B cell (primary cell): Measurements from ENCODE around the gene KRT6C. TPM values are rescaled to one million over a fixed set of nuclear protein-coding genes. Genes with fewer than 3 reads are reported as not detected.

Experiments used
- ATAC-seq: fragments of 200-7000 bp; cut with Tn5 transposase; one replicate; pipeline ENCODE4 v1.10.0; 2021; ENCODE audit warnings: low read depth, mild to moderate bottlenecking, moderate number of reproducible peaks, moderate library complexity
- CTCF ChIA-PET: fragments of 350-600 bp; sonication (Branson Sonifier 250); formaldehyde crosslinking; loops from one replicate; lab custom pipeline; 2021; ENCODE audit warnings: antibody characterized with exemption, inconsistent platforms; lab: Charles Lee
- POLR2A ChIA-PET: fragments of 350-600 bp; sonication (Branson Sonifier 250); formaldehyde crosslinking; loops from one replicate; lab custom pipeline; 2021; ENCODE audit warnings: antibody characterized with exemption; lab: Charles Lee
- DNase-seq: peaks from one replicate; pipeline ENCODE4 v3.0.0; 2013
- H2AFZ ChIP-seq: 2 replicates; pipeline ENCODE4 v1.6.1; 2012; ENCODE audit warnings: mild to moderate bottlenecking, low read depth, low read length; ENCODE audit not compliant: insufficient read depth, poor library complexity, severe bottlenecking
- H3K27ac ChIP-seq, 2 donors: 1 replicate in 1 of 2; 2 replicates in 1 of 2; pipeline ENCODE4 v1.5.1; 2012 to 2013; ENCODE audit warnings: low read length in 2 of 2, mild to moderate bottlenecking in 2 of 2, moderate library complexity in 1 of 2
- H3K27me3 ChIP-seq, 4 experiments: fragments of 200-600 bp in 1 of 4; sonication (generic) in 1 of 4; replicated peaks in 1 of 4; 1 replicate in 2 of 4; 2 replicates in 2 of 4; pipeline versions ENCODE4 v1.6.1 to v1.7.0; 2013 to 2016; ENCODE audit warnings: low read length in 3 of 4, mild to moderate bottlenecking in 2 of 4, mixed read lengths in 1 of 4, moderate library complexity in 1 of 4; ENCODE audit not compliant: insufficient read depth in 4 of 4, control insufficient read depth in 3 of 4; ENCODE audit errors: control extremely low read depth in 1 of 4
- H3K36me3 ChIP-seq, 2 experiments: replicated peaks in 1 of 2; 1 replicate in 1 of 2; 2 replicates in 1 of 2; pipeline versions ENCODE4 v1.6.1 to v1.7.1; 2013; ENCODE audit warnings: low read length in 1 of 2; ENCODE audit not compliant: insufficient read depth in 2 of 2, control insufficient read depth in 1 of 2; ENCODE audit errors: control extremely low read depth in 1 of 2, extremely low read depth in 1 of 2
- H3K4me1 ChIP-seq, 2 donors: fragments of 200-600 bp in 1 of 2; sonication (generic) in 1 of 2; 1 replicate in 1 of 2; 2 replicates in 1 of 2; pipeline versions ENCODE4 v1.5.1 to v1.6.1; 2013 to 2017; ENCODE audit warnings: low read length in 2 of 2; ENCODE audit not compliant: control insufficient read depth in 2 of 2, insufficient read depth in 2 of 2
- H3K4me2 ChIP-seq: replicated peaks from 2 replicates; pipeline ENCODE3; 2012; ENCODE audit warnings: mild to moderate bottlenecking, low read depth, low read length; ENCODE audit not compliant: poor library complexity, severe bottlenecking
- H3K4me3 ChIP-seq, 5 experiments: fragments of 200-600 bp in 1 of 5; sonication (generic) in 1 of 5; 1 replicate in 3 of 5; 2 replicates in 2 of 5; pipeline versions ENCODE4 v1.5.1 to v1.7.0; 2011 to 2016; ENCODE audit warnings: low read length in 4 of 5, mild to moderate bottlenecking in 4 of 5, low read depth in 2 of 5, control low read depth in 1 of 5, moderate library complexity in 1 of 5; ENCODE audit not compliant: insufficient read depth in 1 of 5; ENCODE audit errors: control extremely low read depth in 1 of 5, extremely low read depth in 1 of 5
- H3K79me2 ChIP-seq: fragments of 200-600 bp; sonication (generic); one replicate; pipeline ENCODE4 v1.6.0; 2016; ENCODE audit warnings: low read length; ENCODE audit not compliant: control insufficient read depth, insufficient read depth
- H3K9ac ChIP-seq: fragments of 200-600 bp; sonication (generic); 2 replicates; pipeline ENCODE4 v1.6.1; 2017; ENCODE audit warnings: mild to moderate bottlenecking, low read length, moderate library complexity
- H3K9me3 ChIP-seq, 3 donors: one replicate each; pipeline versions ENCODE4 v1.6.1 to v1.7.1; 2013; ENCODE audit warnings: low read length in 2 of 3; ENCODE audit not compliant: control insufficient read depth in 2 of 3, insufficient read depth in 1 of 3; ENCODE audit errors: control extremely low read depth in 1 of 3
- H4K20me1 ChIP-seq: 2 replicates; pipeline ENCODE4 v1.6.0; 2012; ENCODE audit warnings: mild to moderate bottlenecking, low read length; ENCODE audit not compliant: insufficient read depth, control insufficient read depth, poor library complexity, severe bottlenecking
- H3K27ac Mint-ChIP-seq: one replicate; pipeline ENCODE4 v1.8.0; 2021; ENCODE audit warnings: mixed read lengths
- H3K27me3 Mint-ChIP-seq: one replicate; pipeline ENCODE4 v1.8.0; 2021; ENCODE audit warnings: mixed read lengths
- H3K4me1 Mint-ChIP-seq: one replicate; pipeline ENCODE4 v1.8.0; 2021; ENCODE audit warnings: mixed read lengths
- H3K4me3 Mint-ChIP-seq: one replicate; pipeline ENCODE4 v1.8.0; 2021; ENCODE audit warnings: mixed read lengths
- H3K9me3 Mint-ChIP-seq: one replicate; pipeline ENCODE4 v1.8.0; 2022; ENCODE audit warnings: mixed read lengths; ENCODE audit not compliant: insufficient read depth
- CTCF ChIP-seq: fragments of 200-600 bp; IDR thresholded peaks from one replicate; pipeline ENCODE4 v1.8.0; 2022; ENCODE audit warnings: antibody characterized with exemption, mild to moderate bottlenecking
- EZH2 ChIP-seq: IDR thresholded peaks from 2 replicates; pipeline ENCODE4 v1.6.1; 2012; ENCODE audit warnings: borderline replicate concordance, low read depth, mild to moderate bottlenecking, moderate library complexity, low read length; ENCODE audit not compliant: insufficient read depth, poor library complexity, severe bottlenecking
- WGBS: methylation state at CpG from one replicate; pipeline ENCODE4 v1.1.5; 2013; ENCODE audit warnings: missing lambda C conversion rate; ENCODE audit not compliant: insufficient coverage; 5-methylcytosine and 5-hydroxymethylcytosine counted together
- intact Hi-C: fragments of 100-400 bp; cut with micrococcal nuclease; formaldehyde crosslinking; loops from one replicate; pipeline ENCODE4 v1.10.0; 2022
- polyA plus RNA-seq: library from polyadenylated mRNA; depleted of rRNA; stranded (reverse); fragments of >200 nt; gene quantifications from 2 replicates; pipeline ENCODE4 v1.2.3, GENCODE V29; 2012
- total RNA-seq, 2 donors: library from RNA; stranded (reverse); fragments of 120-200 nt in 1 of 2; gene quantifications; 1 replicate in 1 of 2; 2 replicates in 1 of 2; pipeline versions ENCODE4 v1.2.3 to v1.2.4, GENCODE V29; 2013 to 2022

Gene KRT6C
- total and polyA plus RNA-seq, 2 donors (not counting 1 experiment from before 2014, with no cell fraction given), result not detected

- ChIA-PET CTCF (no interaction called here), POLR2A (no interaction called here)
- Histone ChIP-seq H3K27me3 (no peaks in the 10 kb centered on the region), H3K4me3 (no peak overlapping the region), H4K20me1 (no peaks in the 10 kb centered on the region), H2AFZ (no peak overlapping the region), H3K4me2 (no peak overlapping the region), H3K9me3 (peaks cover 0 to 5% (median 0%) of the 10 kb centered on the region in 3 donors), H3K36me3 (no peaks in the 10 kb centered on the region), H3K4me1 (no peaks in the 10 kb centered on the region), H3K79me2 (no peaks in the 10 kb centered on the region), H3K27ac (no peak overlapping the region), H3K9ac (no peak overlapping the region)
- TF ChIP-seq EZH2 (no peak), CTCF (no peak)
- ATAC-seq (no peak), DNase-seq (no peak)
- intact Hi-C loops, result no loop called here
- no peak overlapping the region for H3K4me3 Mint-ChIP-seq
- no peak overlapping the region for H3K27ac Mint-ChIP-seq
- H3K9me3 Mint-ChIP-seq, result no peaks in the 10 kb centered on the region
- peaks cover 26% of the 10 kb centered on the region for H3K27me3 Mint-ChIP-seq
- no peaks in the 10 kb centered on the region for H3K4me1 Mint-ChIP-seq
- WGBS, result 77% methylated on average over 7 of the region's 9 CpGs
Measured at GRCh38 chr12:52436000-52436827, 37.4 kb downstream of the KRT6C start.

- Mint-ChIP-seq H3K4me1 (no peaks in the 10 kb centered on the region), H3K27ac (no peak overlapping the region), H3K9me3 (no peaks in the 10 kb centered on the region), H3K27me3 (peaks cover 22% of the 10 kb centered on the region), H3K4me3 (no peak overlapping the region)
- ATAC-seq (no peak), DNase-seq (no peak)
- no peaks in the 10 kb centered on the region for H4K20me1 ChIP-seq
- peaks cover 0 to 5% (median 0%) of the 10 kb centered on the region in 3 donors for H3K9me3 ChIP-seq
- no peaks in the 10 kb centered on the region for H3K36me3 ChIP-seq
- H3K27ac ChIP-seq, result no peak overlapping the region
- no peak overlapping the region for H3K4me2 ChIP-seq
- no peaks in the 10 kb centered on the region for H3K4me1 ChIP-seq
- H2AFZ ChIP-seq, result no peak overlapping the region
- H3K27me3 ChIP-seq, result no peaks in the 10 kb centered on the region
- 96% methylated on average over 3 of the region's 6 CpGs for WGBS
- CTCF ChIA-PET, result no interaction called here
- TF ChIP-seq EZH2 (no peak), CTCF (no peak)
- no peak overlapping the region for H3K9ac ChIP-seq
- intact Hi-C loops, result no loop called here
- POLR2A ChIA-PET, result no interaction called here
- no peaks in the 10 kb centered on the region for H3K79me2 ChIP-seq
- H3K4me3 ChIP-seq, result no peak overlapping the region
Measured at GRCh38 chr12:52435659-52435999, 38.0 kb downstream of the KRT6C start.
